Prostate gland (tissue), 2 donors: ENCODE results near the gene WDR48. TPM values are rescaled to one million over a fixed set of nuclear protein-coding genes. Genes with fewer than 3 reads are reported as not detected.
A peak's percentile ranks its signal among the peaks of the same experiment; 100 is the strongest.

Experiments used
- DNase-seq: peaks from one replicate; pipeline ENCODE4 v3.0.0-alpha.2; 2019; ENCODE audit warnings: low spot score
- H3K27ac ChIP-seq, 2 donors: fragments of 200-600 bp; sonication (generic); 2 replicates each; pipeline ENCODE4 v1.5.1; 2017 to 2019
- H3K27me3 ChIP-seq: fragments of 200-600 bp; sonication (generic); replicated peaks from 2 replicates; pipeline ENCODE4 v1.5.1; 2019; ENCODE audit not compliant: insufficient read depth
- H3K36me3 ChIP-seq, 2 donors: fragments of 200-600 bp; sonication (generic); 1 replicate in 1 of 2; 2 replicates in 1 of 2; pipeline versions ENCODE4 v1.5.1 to v1.8.1; 2017 to 2019
- H3K4me1 ChIP-seq: fragments of 200-600 bp; sonication (generic); replicated peaks from 2 replicates; pipeline ENCODE4 v1.5.1; 2019
- H3K4me3 ChIP-seq, 2 donors: fragments of 200-600 bp; sonication (generic); 2 replicates each; pipeline ENCODE4 v1.5.1; 2017 to 2019
- H3K9me3 ChIP-seq: fragments of 200-600 bp; sonication (generic); 2 replicates; pipeline ENCODE4 v1.5.1; 2017
- POLR2A ChIP-seq: fragments of 450-650 bp; IDR thresholded peaks from one replicate; pipeline ENCODE4 v1.6.1; 2016; ENCODE audit warnings: antibody characterized with exemption, mild to moderate bottlenecking
- POLR2AphosphoS5 ChIP-seq: sonication (generic); formaldehyde crosslinking; IDR thresholded peaks from one replicate; pipeline ENCODE4 v1.6.1; 2017; ENCODE audit warnings: antibody characterized with exemption
- WGBS: methylation state at CpG from one replicate; pipeline ENCODE4 v1.1.5; 2018; 5-methylcytosine and 5-hydroxymethylcytosine counted together
- intact Hi-C: fragments of 100-400 bp; cut with DNase I; formaldehyde crosslinking; loops from one replicate; pipeline ENCODE4 v1.14.2; 2022
- total RNA-seq, 2 donors: library from RNA; depleted of rRNA; stranded (reverse); fragments of >200 nt; gene quantifications; one replicate each; pipeline ENCODE4 v1.1.0, GENCODE V29; 2016
- TF ChIP-seq, protein P1 (sequence below), 4 experiments: fragments of 200-600 bp in 2 of 4; fragments of 450-650 bp in 2 of 4; sonication (generic) in 2 of 4; IDR thresholded peaks; 1 replicate in 3 of 4; 2 replicates in 1 of 4; pipeline ENCODE4 v1.5.1; 2016 to 2019; ENCODE audit warnings: antibody characterized with exemption in 4 of 4, mild to moderate bottlenecking in 2 of 4, moderate library complexity in 2 of 4

WDR48 gene
- total RNA-seq, 2 donors from 2014 or later, result 22.5 to 46.7 TPM

DNA sequence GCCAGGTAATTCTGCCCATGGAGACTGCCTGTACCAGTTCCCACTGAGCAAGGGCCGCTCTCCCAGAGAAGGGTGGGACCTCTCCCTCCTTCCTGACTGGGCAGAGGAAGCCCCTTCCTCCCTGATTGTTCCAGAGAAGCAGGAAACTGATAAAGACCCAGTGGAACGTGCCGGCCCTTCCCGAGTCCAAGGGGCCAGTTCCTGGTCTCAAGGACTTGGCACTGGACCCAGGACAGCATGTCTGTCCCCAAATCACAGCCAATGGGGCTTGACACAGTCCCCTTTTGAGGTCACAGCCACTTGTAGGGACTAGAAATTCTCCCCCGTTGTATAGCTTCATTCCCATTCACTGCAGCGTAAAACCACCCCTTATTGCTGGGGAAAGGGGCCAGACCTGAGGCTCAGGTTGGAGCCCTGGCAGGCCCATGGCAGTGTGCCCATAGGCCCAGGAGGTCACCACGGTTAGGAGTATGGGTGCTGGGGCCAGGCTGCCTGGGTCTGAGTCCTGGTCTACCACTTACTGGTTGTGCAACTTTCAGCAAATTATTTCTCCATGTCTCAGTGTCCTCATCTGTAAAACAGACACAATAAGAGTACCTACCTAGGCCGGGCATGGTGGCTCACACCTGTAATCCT is 83.5 kb downstream of the WDR48 start:
- no peaks in the 10 kb centered on the region for H3K36me3 ChIP-seq
- no peak overlapping the region for H3K27ac ChIP-seq
- no peaks in the 10 kb centered on the region for H3K9me3 ChIP-seq
- intact Hi-C loops, result no loop called here
- H3K27me3 ChIP-seq, result no peaks in the 10 kb centered on the region
- no peak for DNase-seq
- 75% methylated on average over 8 of the region's 8 CpGs for WGBS
- peaks cover 7% of the 10 kb centered on the region for H3K4me1 ChIP-seq
- no peak overlapping the region for H3K4me3 ChIP-seq
- TF ChIP-seq POLR2A, result no peak
- peak; percentile 12 for TF ChIP-seq POLR2AphosphoS5
- TF ChIP-seq, protein P1, sequence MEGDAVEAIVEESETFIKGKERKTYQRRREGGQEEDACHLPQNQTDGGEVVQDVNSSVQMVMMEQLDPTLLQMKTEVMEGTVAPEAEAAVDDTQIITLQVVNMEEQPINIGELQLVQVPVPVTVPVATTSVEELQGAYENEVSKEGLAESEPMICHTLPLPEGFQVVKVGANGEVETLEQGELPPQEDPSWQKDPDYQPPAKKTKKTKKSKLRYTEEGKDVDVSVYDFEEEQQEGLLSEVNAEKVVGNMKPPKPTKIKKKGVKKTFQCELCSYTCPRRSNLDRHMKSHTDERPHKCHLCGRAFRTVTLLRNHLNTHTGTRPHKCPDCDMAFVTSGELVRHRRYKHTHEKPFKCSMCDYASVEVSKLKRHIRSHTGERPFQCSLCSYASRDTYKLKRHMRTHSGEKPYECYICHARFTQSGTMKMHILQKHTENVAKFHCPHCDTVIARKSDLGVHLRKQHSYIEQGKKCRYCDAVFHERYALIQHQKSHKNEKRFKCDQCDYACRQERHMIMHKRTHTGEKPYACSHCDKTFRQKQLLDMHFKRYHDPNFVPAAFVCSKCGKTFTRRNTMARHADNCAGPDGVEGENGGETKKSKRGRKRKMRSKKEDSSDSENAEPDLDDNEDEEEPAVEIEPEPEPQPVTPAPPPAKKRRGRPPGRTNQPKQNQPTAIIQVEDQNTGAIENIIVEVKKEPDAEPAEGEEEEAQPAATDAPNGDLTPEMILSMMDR (IDR thresholded peaks at IDR 0.05), result no peak

DNA sequence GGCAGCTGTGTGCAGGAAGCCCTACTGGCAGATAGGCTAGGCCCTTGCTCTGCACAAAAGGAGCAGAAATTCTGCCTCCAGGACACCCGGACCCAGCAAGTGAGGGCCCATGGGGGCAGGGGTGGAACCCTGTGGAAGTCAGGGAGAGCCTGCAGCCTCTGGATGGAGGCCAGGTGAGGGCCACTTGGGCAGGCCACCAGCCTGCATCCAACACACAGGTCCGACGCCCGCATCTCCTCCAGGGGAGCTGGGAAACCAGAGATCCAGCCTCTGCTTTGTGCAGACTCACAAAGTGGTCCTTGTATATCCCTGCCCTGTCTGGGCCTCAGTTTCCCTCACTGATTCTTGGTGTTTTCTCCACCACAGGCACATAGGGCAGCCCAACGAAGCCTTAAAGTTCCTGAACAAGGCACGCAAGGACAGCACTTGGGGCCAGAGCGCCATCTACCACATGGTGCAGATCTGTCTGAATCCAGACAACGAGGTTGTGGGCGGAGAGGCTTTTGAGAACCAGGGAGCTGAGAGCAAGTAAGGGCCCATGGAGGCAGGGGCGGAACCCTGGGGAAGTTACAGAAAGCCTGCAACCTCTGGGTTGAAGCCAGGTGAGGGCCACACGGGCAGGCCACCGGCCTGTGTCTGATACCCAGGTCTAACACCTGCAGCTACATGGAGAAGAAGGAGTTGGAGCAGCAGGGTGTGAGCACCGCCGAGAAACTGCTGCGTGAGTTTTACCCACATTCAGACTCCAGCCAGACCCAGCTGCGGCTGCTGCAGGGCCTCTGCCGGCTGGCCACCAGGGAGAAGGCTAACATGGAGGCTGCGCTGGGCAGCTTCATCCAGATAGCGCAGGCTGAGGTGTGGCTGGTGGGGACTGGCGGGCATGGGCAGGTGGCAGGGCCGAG is 85.0 kb downstream of the WDR48 start:
- TF ChIP-seq POLR2AphosphoS5 (no peak), POLR2A (no peak)
- TF ChIP-seq, protein P1 (IDR thresholded peaks at IDR 0.05), result no peak
- intact Hi-C loops, result no loop called here
- 94% methylated on average over 21 of the region's 21 CpGs for WGBS
- H3K9me3 ChIP-seq, result no peaks in the 10 kb centered on the region
- no peak overlapping the region for H3K4me3 ChIP-seq
- H3K36me3 ChIP-seq, result no peaks in the 10 kb centered on the region
- H3K4me1 ChIP-seq, result peaks cover 17% of the 10 kb centered on the region
- H3K27me3 ChIP-seq, result no peaks in the 10 kb centered on the region
- no peak overlapping the region for H3K27ac ChIP-seq
- no peak for DNase-seq

DNA sequence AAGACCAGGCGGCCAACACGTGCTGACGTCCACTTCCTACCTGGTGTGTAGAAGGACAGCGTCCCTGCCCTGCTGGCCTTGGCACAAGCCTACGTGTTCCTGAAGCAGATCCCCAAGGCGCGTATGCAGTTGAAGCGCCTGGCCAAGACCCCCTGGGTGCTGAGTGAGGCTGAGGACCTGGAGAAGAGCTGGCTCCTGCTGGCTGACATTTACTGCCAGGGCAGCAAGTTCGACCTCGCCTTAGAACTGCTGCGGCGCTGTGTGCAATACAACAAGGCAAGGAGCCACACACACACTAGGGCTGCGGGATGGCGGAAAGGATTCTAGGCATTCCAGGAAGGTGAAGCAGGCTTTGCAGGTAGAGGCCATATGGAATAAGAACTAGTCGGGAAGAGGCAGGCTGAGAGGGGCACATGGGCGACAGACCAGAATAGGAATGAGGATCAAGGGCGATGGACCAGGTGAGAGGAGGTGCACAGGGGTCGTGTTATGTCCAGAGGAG is 85.7 kb downstream of the WDR48 start:
- TF ChIP-seq, protein P1 (IDR thresholded peaks at IDR 0.05), result no peak
- TF ChIP-seq POLR2AphosphoS5 (no peak), POLR2A (no peak)
- Histone ChIP-seq H3K4me1 (peaks cover 24% of the 10 kb centered on the region), H3K27ac (no peak overlapping the region), H3K9me3 (no peaks in the 10 kb centered on the region), H3K36me3 (no peaks in the 10 kb centered on the region), H3K4me3 (no peak overlapping the region), H3K27me3 (no peaks in the 10 kb centered on the region)
- 96% methylated on average over 16 of the region's 18 CpGs for WGBS
- no peak for DNase-seq
- intact Hi-C loops, result no loop called here

DNA sequence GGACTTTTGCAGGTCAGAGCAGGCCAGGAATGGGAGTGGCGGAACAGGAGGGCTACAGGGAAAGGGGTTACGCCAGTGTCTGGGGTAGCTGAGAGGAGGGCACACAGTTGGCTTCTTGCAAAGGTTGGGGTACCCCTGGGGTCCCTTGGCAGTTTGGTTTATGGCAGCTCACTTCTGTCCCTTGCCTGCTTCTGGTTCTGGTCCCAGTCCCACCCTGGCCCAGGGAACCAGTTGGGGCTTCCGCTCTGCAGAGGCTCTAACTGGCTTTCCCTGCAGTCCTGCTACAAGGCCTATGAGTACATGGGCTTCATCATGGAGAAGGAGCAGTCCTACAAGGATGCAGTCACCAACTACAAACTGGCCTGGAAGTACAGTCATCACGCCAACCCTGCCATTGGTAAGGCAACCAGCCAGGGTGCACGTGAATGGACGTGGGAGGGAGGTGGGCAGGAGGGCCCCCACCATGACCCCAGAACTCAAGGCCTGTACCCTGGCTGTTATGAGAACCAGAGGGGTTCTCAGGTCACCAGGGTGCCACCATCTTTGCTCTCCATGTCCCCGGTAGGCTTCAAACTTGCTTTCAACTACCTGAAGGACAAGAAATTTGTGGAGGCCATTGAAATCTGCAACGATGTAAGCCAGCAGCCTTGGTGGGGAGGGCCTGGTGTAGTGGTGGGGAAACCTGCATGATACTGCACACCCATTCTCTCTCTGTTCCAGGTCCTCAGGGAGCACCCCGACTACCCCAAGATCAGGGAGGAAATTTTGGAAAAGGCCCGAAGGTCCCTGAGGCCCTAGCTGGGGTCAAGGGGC is 86.4 kb downstream of the WDR48 start:
- Histone ChIP-seq H3K9me3 (no peaks in the 10 kb centered on the region), H3K27me3 (no peaks in the 10 kb centered on the region), H3K27ac (peak overlapping the region in 1 of 2 donors; percentile 33), H3K4me3 (no peak overlapping the region), H3K4me1 (peaks cover 31% of the 10 kb centered on the region), H3K36me3 (no peaks in the 10 kb centered on the region)
- WGBS, result 92% methylated on average over 10 of the region's 10 CpGs
- DNase-seq, result no peak
- TF ChIP-seq POLR2A (no peak), POLR2AphosphoS5 (no peak)
- TF ChIP-seq, protein P1 (IDR thresholded peaks at IDR 0.05), result no peak
- intact Hi-C loops, result no loop called here
